LNCAP (cell line): ENCODE data around the gene ACYP2.

Experiments
- CTCF ChIP-seq: fragments of 450-650 bp; IDR thresholded peaks from 2 replicates; pipeline ENCODE4 v1.5.1; 2017; ENCODE audit warnings: mild to moderate bottlenecking

ACYP2 gene

GRCh38 chr2:54103454-54104314 is 11.7 kb upstream of the ACYP2 start:
- no peak for TF ChIP-seq CTCF

- TF ChIP-seq CTCF, result peak; percentile 58
Observed at GRCh38 chr2:54106631-54107454, 8.6 kb upstream of the ACYP2 start.

GRCh38 chr2:54107455-54107764 is 8.0 kb upstream of the ACYP2 start:
- TF ChIP-seq CTCF, result no peak

- no peak for TF ChIP-seq CTCF
Observed at GRCh38 chr2:54107903-54108615, 7.4 kb upstream of the ACYP2 start.

GRCh38 chr2:54109848-54110247 is 5.6 kb upstream of the ACYP2 start:
- no peak for TF ChIP-seq CTCF

GRCh38 chr2:54114936-54115283 is 505 bp upstream of the ACYP2 start:
- no peak for TF ChIP-seq CTCF

- TF ChIP-seq CTCF, result no peak
Observed at GRCh38 chr2:54120950-54121349, 5.5 kb downstream of the ACYP2 start.
